Mammary epithelial cell (primary cell): ENCODE measurements around the gene ARPC5.

ENCODE experiments used
- CTCF ChIP-seq, 2 donors: IDR thresholded peaks in 1 of 2; conservative IDR thresholded peaks in 1 of 2; 2 replicates each; pipeline ENCODE4 v1.5.1; 2011 to 2012; ENCODE audit warnings: inconsistent platforms in 2 of 2, low read length in 2 of 2, mild to moderate bottlenecking in 2 of 2, control low read depth in 1 of 2, low read depth in 1 of 2; ENCODE audit not compliant: insufficient read depth in 1 of 2; ENCODE audit errors: extremely low read depth in 1 of 2
- EZH2 ChIP-seq: IDR thresholded peaks from 2 replicates; pipeline ENCODE4 v1.6.1; 2012; ENCODE audit warnings: low read length, inconsistent platforms, borderline replicate concordance

GRCh38 chr1:183632114-183632513, 3.5 kb downstream of the ARPC5 start:
- TF ChIP-seq CTCF (conservative IDR thresholded peaks at IDR 0.05 in 1 of 2, IDR thresholded peaks at IDR 0.05 in 1 of 2; ENCODE audit: extremely low read depth in 1 of 2, insufficient read depth in 1 of 2, low read depth in 1 of 2, low read length in 2 of 2), result no peak
- TF ChIP-seq EZH2, result no peak
